ENCODE measurements around the gene F2. TPM values are rescaled to one million over a fixed set of nuclear protein-coding genes. Genes with fewer than 3 reads are reported as not detected.

F2 gene
- total and polyA plus RNA-seq, 2 of the 13 experiments (the other 11 are each of a cell fraction or from before 2014, with no cell fraction given) = 330 to 801 TPM

- 0 out of 2 replicates have a peak, but pooled peaks have one; percentile 28 for TF ChIP-seq ZNF275 (CRISPR knock-in tag; IDR thresholded peaks at IDR 0.05; ENCODE audit: borderline replicate concordance)
- peak; percentile 90 for TF ChIP-seq GFI1 (CRISPR knock-in tag; IDR thresholded peaks at IDR 0.05; ENCODE audit: borderline replicate concordance)
- no peak for TF ChIP-seq ZNF451 (CRISPR knock-in tag; IDR thresholded peaks at IDR 0.05)
- TF ChIP-seq ZNF121 (CRISPR knock-in tag; IDR thresholded peaks at IDR 0.05) = peak; percentile 80
- TF ChIP-seq ZNF329 (CRISPR knock-in tag; IDR thresholded peaks at IDR 0.05; ENCODE audit: low read depth) = no peak
- TF ChIP-seq ZNF230 (CRISPR knock-in tag; IDR thresholded peaks at IDR 0.05) = no peak
- TF ChIP-seq ZKSCAN8 (CRISPR knock-in tag; IDR thresholded peaks at IDR 0.05; ENCODE audit: borderline replicate concordance) = no peak
- TF ChIP-seq SRSF4 (IDR thresholded peaks at IDR 0.05; ENCODE audit: low read depth, low read length, poor library complexity, severe bottlenecking) = no peak
- TF ChIP-seq CSRNP1 (CRISPR knock-in tag; IDR thresholded peaks at IDR 0.05) = no peak
- TF ChIP-seq ZNF333 (CRISPR knock-in tag; IDR thresholded peaks at IDR 0.05; ENCODE audit: borderline replicate concordance) = no peak
- peak; percentile 98 for TF ChIP-seq ZBTB39 (CRISPR knock-in tag; IDR thresholded peaks at IDR 0.05)
- TF ChIP-seq ZNF317 (CRISPR knock-in tag; IDR thresholded peaks at IDR 0.05) = no peak
- TF ChIP-seq ZKSCAN1 (IDR thresholded peaks at IDR 0.05; ENCODE audit: low read length) = no peak
- TF ChIP-seq MXD4 (CRISPR knock-in tag; IDR thresholded peaks at IDR 0.05) = peak; percentile 73; the same call in 1 of the 2 replicates
- 0 out of 2 replicates have a peak, but pooled peaks have one; percentile 64 for TF ChIP-seq NPAS2 (CRISPR knock-in tag; IDR thresholded peaks at IDR 0.05; ENCODE audit: borderline replicate concordance)
- peak; percentile 81 for TF ChIP-seq POGZ (CRISPR knock-in tag; IDR thresholded peaks at IDR 0.05)
- TF ChIP-seq CCAR2 (optimal IDR thresholded peaks at IDR 0.05; ENCODE audit: low read depth, low read length) = no peak
- no peak for TF ChIP-seq DBP (CRISPR knock-in tag; IDR thresholded peaks at IDR 0.05; ENCODE audit: not compliant biosample characterization)
- peak; percentile 36; the same call in 1 of the 2 replicates for TF ChIP-seq KDM5A (IDR thresholded peaks at IDR 0.05; ENCODE audit: borderline replicate concordance, low read length)
- peak; percentile 80 for TF ChIP-seq SKI (IDR thresholded peaks at IDR 0.05; ENCODE audit: partially characterized antibody)
- peak; percentile 80 for TF ChIP-seq IRF2 (CRISPR knock-in tag; IDR thresholded peaks at IDR 0.05)
- TF ChIP-seq GZF1 (CRISPR knock-in tag; IDR thresholded peaks at IDR 0.05) = no peak
- peak; percentile 98 for TF ChIP-seq PPARG (CRISPR knock-in tag; conservative IDR thresholded peaks at IDR 0.05)
- TF ChIP-seq HOXA3 (CRISPR knock-in tag; IDR thresholded peaks at IDR 0.05) = peak; percentile 84; the same call in 1 of the 2 replicates
- peak; percentile 30; the same call in 1 of the 2 replicates for TF ChIP-seq KLF9 (CRISPR knock-in tag; IDR thresholded peaks at IDR 0.05; ENCODE audit: low read depth)
Measured at GRCh38 chr11:46718155-46719019, 626 bp upstream of the F2 start (continued).
